Keratinocyte (primary cell): ENCODE results near the gene ENO2. TPM values are rescaled to one million over a fixed set of nuclear protein-coding genes. Genes with fewer than 3 reads are reported as not detected.

ENCODE experiments used
- DNase-seq: peaks from one replicate; pipeline ENCODE4 v3.0.0-alpha.2; 2011; ENCODE audit warnings: low read depth, missing footprints, low spot score
- FAIRE-seq: peaks from 2 replicates; lab custom pipeline; 2011; peaks lifted over from hg19 to GRCh38; lab: Jason Lieb, UNC
- H2AFZ ChIP-seq: 2 replicates; pipeline ENCODE4 v1.6.0; 2012; ENCODE audit warnings: low read length, control low read depth, inconsistent platforms; ENCODE audit not compliant: control insufficient read depth
- H3K27ac ChIP-seq: 2 replicates; pipeline ENCODE4 v1.5.1; 2011; ENCODE audit warnings: low read length; ENCODE audit not compliant: control insufficient read depth, insufficient read depth
- H3K27me3 ChIP-seq: 3 replicates; pipeline ENCODE4 v1.6.0; 2011; ENCODE audit warnings: low read length; ENCODE audit not compliant: control insufficient read depth, insufficient read depth; ENCODE audit errors: extremely low read depth
- H3K36me3 ChIP-seq, 2 experiments: 2 replicates in 1 of 2; 3 replicates in 1 of 2; pipeline ENCODE4 v1.5.1; 2011; ENCODE audit warnings: low read length in 2 of 2, mild to moderate bottlenecking in 1 of 2; ENCODE audit not compliant: control insufficient read depth in 2 of 2, insufficient read depth in 2 of 2; ENCODE audit errors: extremely low read depth in 1 of 2
- H3K4me1 ChIP-seq: 3 replicates; pipeline ENCODE4 v1.5.1; 2011; ENCODE audit warnings: low read length; ENCODE audit not compliant: control insufficient read depth, insufficient read depth; ENCODE audit errors: extremely low read depth
- H3K4me2 ChIP-seq: 3 replicates; pipeline ENCODE4 v1.6.0; 2011; ENCODE audit warnings: low read depth, low read length; ENCODE audit not compliant: control insufficient read depth, insufficient read depth; ENCODE audit errors: extremely low read depth
- H3K4me3 ChIP-seq, 3 experiments: fragments of 200-600 bp in 1 of 3; sonication (generic) in 1 of 3; 2 replicates in 2 of 3; 3 replicates in 1 of 3; pipeline ENCODE4 v1.5.1; 2011 to 2016; ENCODE audit warnings: low read length in 3 of 3, mild to moderate bottlenecking in 3 of 3, control low read depth in 2 of 3, inconsistent platforms in 1 of 3, low read depth in 1 of 3, mixed read lengths in 1 of 3, mixed run types in 1 of 3, moderate library complexity in 1 of 3; ENCODE audit not compliant: control insufficient read depth in 2 of 3, insufficient read depth in 2 of 3; ENCODE audit errors: extremely low read depth in 1 of 3
- H3K79me2 ChIP-seq: 2 replicates; pipeline ENCODE4 v1.6.0; 2012; ENCODE audit warnings: low read length; ENCODE audit not compliant: control insufficient read depth, insufficient read depth
- H3K9ac ChIP-seq: 3 replicates; pipeline ENCODE4 v1.6.0; 2011; ENCODE audit warnings: low read length; ENCODE audit not compliant: control insufficient read depth, insufficient read depth; ENCODE audit errors: extremely low read depth
- H3K9me1 ChIP-seq: 3 replicates; pipeline ENCODE4 v1.6.0; 2011; ENCODE audit warnings: low read length; ENCODE audit not compliant: control insufficient read depth, insufficient read depth; ENCODE audit errors: extremely low read depth
- H3K9me3 ChIP-seq: 2 replicates; pipeline ENCODE4 v1.5.1; 2012; ENCODE audit warnings: low read depth, low read length; ENCODE audit not compliant: control insufficient read depth
- H4K20me1 ChIP-seq: 3 replicates; pipeline ENCODE4 v1.6.0; 2011; ENCODE audit warnings: low read length; ENCODE audit not compliant: control insufficient read depth, insufficient read depth; ENCODE audit errors: extremely low read depth
- EZH2 ChIP-seq: IDR thresholded peaks from one replicate; pipeline ENCODE4 v1.6.1; 2012; ENCODE audit warnings: inconsistent platforms, mild to moderate bottlenecking, low read length, moderate library complexity
- dilution Hi-C: fragments of 300-500 bp; cut with MboI; formaldehyde crosslinking; loops from one replicate; pipeline ENCODE4 v1.7.0; 2020; ENCODE audit warnings: low sequenced_read_pairs; ENCODE audit not compliant: extremely low pct_ligation_motif_present
- polyA plus RNA-seq, 5 experiments: library from polyadenylated mRNA; depleted of rRNA in 3 of 5; stranded (reverse) in 3 of 5; stranded (forward) in 1 of 5; unstranded in 1 of 5; fragments of >200 nt; gene quantifications; 1 replicate in 1 of 5; 2 replicates in 3 of 5; 3 replicates in 1 of 5; pipeline versions ENCODE4 v1.2.1 to v1.2.3, GENCODE V29; 2011 to 2012; ENCODE audit warnings: missing spikeins in 2 of 5, low read depth in 1 of 5, low replicate concordance in 1 of 5
- TF ChIP-seq, protein P1 (sequence below), 3 experiments: IDR thresholded peaks in 1 of 3; conservative IDR thresholded peaks in 1 of 3; optimal IDR thresholded peaks in 1 of 3; 2 replicates in 2 of 3; 3 replicates in 1 of 3; pipeline versions ENCODE3 to v1.5.1; 2011; ENCODE audit warnings: low read length in 3 of 3, mild to moderate bottlenecking in 3 of 3, moderate library complexity in 2 of 3, control low read depth in 1 of 3, inconsistent platforms in 1 of 3; ENCODE audit not compliant: insufficient read depth in 2 of 3; ENCODE audit errors: extremely low read depth in 1 of 3

The ENO2 gene
- polyA plus RNA-seq, 1 donor (not counting 4 experiments of a cell fraction or from before 2014, with no cell fraction given) = 1.7 TPM

DNA sequence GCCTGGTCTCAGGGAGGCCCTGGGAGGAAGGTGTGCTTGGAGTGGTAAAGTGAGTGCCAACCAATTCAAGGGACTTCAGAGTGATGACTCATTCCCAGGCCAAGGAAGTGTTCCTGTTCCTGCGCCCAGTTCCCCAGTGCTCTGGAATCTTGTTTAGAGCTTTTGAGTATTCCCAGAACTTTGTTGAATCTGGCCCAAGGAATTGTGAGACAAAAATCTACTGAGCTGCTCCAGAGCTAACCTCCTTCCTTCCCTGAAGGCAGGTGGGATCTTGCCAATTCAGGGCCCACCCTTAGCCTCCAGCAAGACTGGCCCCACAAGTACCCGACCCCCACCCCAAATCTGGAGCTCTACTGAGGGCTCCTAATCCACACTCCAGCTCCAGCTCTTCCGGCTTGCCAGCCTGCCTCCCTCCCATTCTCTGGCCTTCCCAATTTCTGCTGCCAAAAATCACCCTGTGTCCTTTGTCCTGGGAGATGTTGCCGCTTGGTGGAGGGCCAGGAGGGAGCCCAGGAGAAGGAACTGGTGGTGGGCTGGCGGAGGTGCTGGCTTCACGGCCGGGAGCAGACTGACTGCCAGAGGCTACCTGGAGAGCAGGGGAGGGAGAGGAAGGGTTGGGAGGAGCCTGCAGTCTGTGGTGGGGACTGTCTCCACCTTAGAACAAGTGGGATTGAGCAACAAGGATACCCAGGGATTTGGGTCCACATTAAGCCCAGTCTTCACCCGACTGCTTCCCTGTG lies 11.3 kb downstream of the ENO2 start:
- peaks cover 3% of the 10 kb centered on the region for H3K9me1 ChIP-seq
- H3K4me3 ChIP-seq = peak overlapping the region; percentile 35 to 65 (median 59)
- H2AFZ ChIP-seq = peak overlapping the region; percentile 61
- TF ChIP-seq, protein P1, sequence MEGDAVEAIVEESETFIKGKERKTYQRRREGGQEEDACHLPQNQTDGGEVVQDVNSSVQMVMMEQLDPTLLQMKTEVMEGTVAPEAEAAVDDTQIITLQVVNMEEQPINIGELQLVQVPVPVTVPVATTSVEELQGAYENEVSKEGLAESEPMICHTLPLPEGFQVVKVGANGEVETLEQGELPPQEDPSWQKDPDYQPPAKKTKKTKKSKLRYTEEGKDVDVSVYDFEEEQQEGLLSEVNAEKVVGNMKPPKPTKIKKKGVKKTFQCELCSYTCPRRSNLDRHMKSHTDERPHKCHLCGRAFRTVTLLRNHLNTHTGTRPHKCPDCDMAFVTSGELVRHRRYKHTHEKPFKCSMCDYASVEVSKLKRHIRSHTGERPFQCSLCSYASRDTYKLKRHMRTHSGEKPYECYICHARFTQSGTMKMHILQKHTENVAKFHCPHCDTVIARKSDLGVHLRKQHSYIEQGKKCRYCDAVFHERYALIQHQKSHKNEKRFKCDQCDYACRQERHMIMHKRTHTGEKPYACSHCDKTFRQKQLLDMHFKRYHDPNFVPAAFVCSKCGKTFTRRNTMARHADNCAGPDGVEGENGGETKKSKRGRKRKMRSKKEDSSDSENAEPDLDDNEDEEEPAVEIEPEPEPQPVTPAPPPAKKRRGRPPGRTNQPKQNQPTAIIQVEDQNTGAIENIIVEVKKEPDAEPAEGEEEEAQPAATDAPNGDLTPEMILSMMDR (optimal IDR thresholded peaks at IDR 0.05 in 1 of 3, IDR thresholded peaks at IDR 0.05 in 1 of 3, conservative IDR thresholded peaks at IDR 0.05 in 1 of 3; ENCODE audit: extremely low read depth in 1 of 3, insufficient read depth in 2 of 3, low read length in 3 of 3) = no peak
- TF ChIP-seq EZH2 = no peak
- no peaks in the 10 kb centered on the region for H3K27me3 ChIP-seq
- peaks cover 31% of the 10 kb centered on the region for H3K79me2 ChIP-seq
- H3K4me2 ChIP-seq = peak overlapping the region; percentile 92
- no peaks in the 10 kb centered on the region for H3K36me3 ChIP-seq
- no peaks in the 10 kb centered on the region for H3K9me3 ChIP-seq
- peaks cover 42% of the 10 kb centered on the region for H3K4me1 ChIP-seq
- peaks cover 4% of the 10 kb centered on the region for H4K20me1 ChIP-seq
- peak overlapping the region; percentile 60 for H3K9ac ChIP-seq
- dilution Hi-C loops = no loop called here
- DNase-seq (no peak), FAIRE-seq (peak; percentile 97)
- peak overlapping the region; percentile 77 for H3K27ac ChIP-seq

DNA sequence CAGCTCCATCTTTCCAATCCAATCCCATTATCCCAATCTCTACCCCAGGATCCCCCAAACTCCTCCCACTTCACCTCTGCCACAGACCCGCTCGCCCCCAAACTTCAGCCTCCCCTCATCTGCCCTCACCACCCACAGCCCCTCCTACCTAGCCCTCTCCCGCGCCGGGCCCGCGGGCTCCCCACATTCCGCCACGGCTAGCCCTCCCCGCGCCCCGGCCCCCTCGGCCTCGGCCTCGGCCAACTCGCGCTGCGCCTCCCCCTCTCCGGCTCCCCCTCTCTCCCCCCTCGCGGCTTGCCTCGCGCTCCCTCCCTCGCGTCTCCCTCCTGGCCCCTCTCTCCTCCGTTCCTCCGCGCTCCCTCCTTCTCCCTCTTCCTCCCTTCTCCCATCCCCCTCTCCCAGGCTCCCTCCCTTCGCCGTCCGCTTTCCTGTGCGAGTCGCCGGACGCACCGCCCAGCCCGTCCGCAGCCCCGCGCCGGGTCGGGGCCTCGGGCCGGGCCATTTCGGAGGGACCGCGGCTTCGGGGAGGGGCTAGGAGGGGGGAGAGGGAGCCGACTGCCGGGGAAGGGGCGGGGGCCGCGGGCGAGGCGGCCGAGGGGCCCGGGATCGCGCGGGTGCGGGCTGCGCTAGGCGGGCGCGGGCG lies 13.1 kb downstream of the ENO2 start, which contains the start of gene ATN1:
TSS of gene ATN1 (plus strand) at position 581 of the 643 bp plus-strand sequence. CDS start 6,043 bp downstream, outside the sequence.
- DNase-seq (no peak), FAIRE-seq (no peak)
- peak within 1 kb of the TSS; percentile 83 for H3K9ac ChIP-seq
- peaks cover 42% of the 10 kb centered on the region for H3K4me1 ChIP-seq
- dilution Hi-C loops = no loop called here
- H3K4me2 ChIP-seq = peak within 1 kb of the TSS; percentile 95
- H3K4me3 ChIP-seq = peak within 1 kb of the TSS; percentile 69 to 91 (median 84)
- peaks cover 0 to 3% of the 10 kb centered on the region in 2 experiments for H3K36me3 ChIP-seq
- H4K20me1 ChIP-seq = peaks cover 4% of the 10 kb centered on the region
- H3K27ac ChIP-seq = peak within 1 kb of the TSS; percentile 77
- H3K27me3 ChIP-seq = no peaks in the 10 kb centered on the region
- H3K79me2 ChIP-seq = peaks cover 42% of the 10 kb centered on the region
- H3K9me3 ChIP-seq = no peaks in the 10 kb centered on the region
- TF ChIP-seq, protein P1 (optimal IDR thresholded peaks at IDR 0.05 in 1 of 3, IDR thresholded peaks at IDR 0.05 in 1 of 3, conservative IDR thresholded peaks at IDR 0.05 in 1 of 3; ENCODE audit: extremely low read depth in 1 of 3, insufficient read depth in 2 of 3, low read length in 3 of 3) = no peak
- no peak for TF ChIP-seq EZH2
- H3K9me1 ChIP-seq = peaks cover 3% of the 10 kb centered on the region
- peak within 1 kb of the TSS; percentile 69 for H2AFZ ChIP-seq
